HG03039 (cell line): ENCODE measurements around the gene EPHX1.
"Not testable (repeated sequence)": the region's sequence is repeated elsewhere in the genome, so short reads cannot be mapped to it uniquely, and the experiment has no call there.

Source experiments
- ATAC-seq: cut with Tn5 transposase; IDR thresholded peaks from one replicate; pipeline ENCODE4 v1.9.1; 2021; ENCODE audit warnings: mild to moderate bottlenecking, moderate library complexity; ENCODE audit not compliant: unreplicated experiment

Gene EPHX1

DNA sequence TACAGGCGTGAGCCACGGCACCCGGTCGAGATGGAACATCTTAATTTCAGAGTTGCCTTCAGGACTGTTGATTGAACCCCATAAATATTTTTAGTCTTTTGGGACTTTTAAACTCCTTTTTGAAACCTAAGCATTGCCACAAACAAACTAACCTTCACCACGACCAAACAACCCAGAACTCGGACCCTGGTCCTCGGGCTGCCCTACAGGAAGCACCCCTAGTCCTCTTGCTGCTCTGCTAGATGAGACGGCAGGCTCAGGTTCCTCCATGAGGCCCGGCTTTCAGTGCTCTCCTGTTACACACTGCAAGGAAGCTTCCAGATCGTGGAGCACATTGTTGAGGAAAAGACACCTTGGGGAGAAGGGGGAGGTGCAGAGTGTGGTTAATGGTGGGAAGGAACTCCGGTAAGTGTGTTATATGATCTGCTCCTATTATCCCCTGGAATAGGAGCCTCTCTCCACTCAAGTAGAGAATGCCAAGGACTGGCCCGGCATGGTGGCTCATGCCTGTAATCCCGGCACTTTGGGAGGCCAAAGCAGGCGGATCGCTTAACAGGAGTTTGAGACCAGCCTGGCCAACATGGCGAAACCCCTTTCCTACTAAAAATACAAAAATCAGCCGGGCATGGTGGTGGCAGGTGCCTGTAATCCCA, 5.7 kb downstream of the EPHX1 start:
- no peak for ATAC-seq

DNA sequence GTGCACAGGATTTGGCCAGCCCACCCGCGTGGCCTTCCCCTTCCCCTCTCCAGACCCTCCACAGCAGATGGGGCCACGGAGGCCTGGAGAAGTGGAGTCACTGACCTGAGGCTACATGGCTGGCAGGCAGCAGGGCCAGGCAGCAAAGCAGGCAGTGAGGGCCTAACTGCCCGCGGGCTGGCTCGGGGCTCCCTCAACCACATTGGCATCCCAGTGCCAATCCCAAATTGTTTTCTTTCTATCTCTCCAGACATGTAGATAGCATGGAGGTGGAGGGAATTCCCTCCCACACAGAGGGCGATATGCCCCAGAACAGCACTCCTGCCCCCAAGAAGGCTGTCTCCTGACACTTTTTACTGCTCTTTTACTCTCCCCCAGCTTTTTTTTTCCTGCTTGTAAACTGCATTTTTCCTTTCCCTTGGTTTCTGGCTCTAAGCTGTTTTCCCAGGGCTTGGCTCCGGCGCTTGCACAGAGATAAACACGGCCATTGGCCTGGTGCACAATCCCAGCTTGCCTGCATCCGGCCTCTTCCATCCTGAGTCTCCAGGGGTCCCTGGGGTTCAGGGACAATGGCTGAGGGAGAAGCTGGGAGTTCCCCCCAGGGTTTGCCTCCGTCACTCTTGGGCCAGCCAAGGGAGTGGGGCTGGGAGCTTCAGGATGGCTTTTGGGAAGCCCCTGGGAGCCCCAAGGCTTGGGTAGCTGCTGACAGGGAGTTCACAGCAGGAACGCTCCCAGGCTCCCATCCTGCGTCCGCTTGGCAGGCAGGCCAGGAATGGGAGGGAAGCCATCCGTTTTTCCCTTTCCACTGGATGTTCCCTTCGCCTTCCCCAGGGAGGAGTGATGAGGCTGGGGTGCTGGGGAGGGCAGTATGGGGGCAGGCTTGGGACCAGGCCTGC, 7.0 kb downstream of the EPHX1 start:
- ATAC-seq = no peak

DNA sequence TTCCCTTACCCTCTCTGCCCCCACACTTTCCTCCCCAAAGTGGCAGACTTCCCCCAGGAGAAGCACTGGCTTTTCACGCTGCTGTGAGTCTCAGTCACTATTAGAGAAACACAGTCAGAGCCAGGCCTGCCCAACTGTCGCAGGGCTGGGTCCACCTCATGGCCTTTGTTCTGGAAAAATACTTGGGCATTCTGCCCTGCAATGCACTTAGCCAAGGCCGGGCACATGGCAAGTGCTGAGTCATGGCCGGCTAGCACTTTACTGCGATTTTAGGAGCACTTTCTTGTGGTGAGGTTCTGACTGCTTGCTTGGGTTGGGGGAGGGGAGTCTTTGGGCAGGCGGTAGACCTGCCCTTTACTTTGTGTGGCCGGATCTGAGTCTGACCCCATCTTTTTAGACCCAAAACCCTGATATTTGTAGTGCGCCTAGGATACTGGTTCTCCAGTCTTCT, 7.7 kb downstream of the EPHX1 start:
- ATAC-seq = no peak

GRCh38 chr1:225818229-225818628, 8.3 kb downstream of the EPHX1 start:
- ATAC-seq = no peak

- no peak for ATAC-seq
Measured at GRCh38 chr1:225819346-225820192, 9.6 kb downstream of the EPHX1 start.

DNA sequence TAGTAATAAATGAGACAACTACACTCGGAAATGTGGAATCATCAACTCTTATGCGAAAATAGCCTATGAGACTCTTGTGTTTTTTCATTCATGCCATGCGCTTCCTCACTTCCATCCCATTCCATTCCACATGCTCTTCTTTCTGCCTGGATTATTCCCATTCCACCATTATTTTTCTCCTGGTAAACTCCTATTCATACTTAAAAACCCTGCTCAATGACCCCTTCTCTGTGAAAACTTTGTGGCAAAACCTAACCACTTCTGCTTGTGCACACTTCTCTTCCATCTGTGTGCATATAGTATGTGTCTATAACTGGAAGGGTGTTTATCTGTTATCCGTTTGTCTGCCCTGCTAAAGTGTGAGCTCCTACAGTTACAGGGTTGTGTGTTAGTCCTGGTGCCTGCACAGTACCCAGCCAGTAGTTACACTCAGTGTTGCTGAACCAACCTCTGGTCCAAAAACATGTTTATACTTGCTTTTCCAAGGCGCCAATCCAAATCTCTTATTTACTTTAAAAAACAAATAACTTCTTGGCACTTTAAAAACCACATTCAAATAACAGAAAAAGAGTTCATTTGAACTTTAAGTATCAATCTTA, 10.7 kb downstream of the EPHX1 start:
- ATAC-seq = no peak

- no peak for ATAC-seq
Measured at GRCh38 chr1:225822655-225823403, 12.9 kb downstream of the EPHX1 start.

- ATAC-seq = no peak
Measured at GRCh38 chr1:225823811-225824261, 13.9 kb downstream of the EPHX1 start.

GRCh38 chr1:225824533-225824941, 14.6 kb downstream of the EPHX1 start:
- ATAC-seq = no peak

GRCh38 chr1:225825078-225825477, 15.2 kb downstream of the EPHX1 start:
- no peak for ATAC-seq

GRCh38 chr1:225825607-225826007, 15.7 kb downstream of the EPHX1 start:
- ATAC-seq = no peak

- ATAC-seq = no peak
Measured at GRCh38 chr1:225827076-225827475, 17.2 kb downstream of the EPHX1 start.

DNA sequence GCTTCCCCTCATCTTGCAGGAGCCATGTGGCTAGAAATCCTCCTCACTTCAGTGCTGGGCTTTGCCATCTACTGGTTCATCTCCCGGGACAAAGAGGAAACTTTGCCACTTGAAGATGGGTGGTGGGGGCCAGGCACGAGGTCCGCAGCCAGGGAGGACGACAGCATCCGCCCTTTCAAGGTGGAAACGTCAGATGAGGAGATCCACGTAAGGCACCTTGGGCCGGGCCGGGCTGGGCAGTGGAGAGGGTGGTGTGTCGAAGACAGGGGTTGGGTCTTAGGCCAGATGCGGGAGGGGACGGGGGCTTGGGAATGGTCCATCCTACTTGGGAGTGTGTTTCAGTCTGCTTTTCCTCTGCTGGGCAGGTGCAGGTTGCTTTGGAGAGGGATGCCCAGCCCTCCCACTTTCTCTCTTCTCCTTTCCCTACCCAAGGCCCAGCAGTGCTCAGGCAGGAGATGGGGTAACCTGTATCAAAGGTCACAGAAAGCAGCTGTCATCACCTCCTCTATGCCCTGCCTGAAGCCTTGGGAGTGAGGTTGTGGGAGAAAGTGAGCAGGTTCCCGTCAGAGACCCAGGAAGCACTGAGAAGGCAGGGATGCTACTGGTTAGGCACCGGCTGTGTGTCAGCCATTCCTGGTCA, 18.9 kb downstream of the EPHX1 start:
- no peak for ATAC-seq

GRCh38 chr1:225830841-225831240, 20.9 kb downstream of the EPHX1 start:
- ATAC-seq = no peak

DNA sequence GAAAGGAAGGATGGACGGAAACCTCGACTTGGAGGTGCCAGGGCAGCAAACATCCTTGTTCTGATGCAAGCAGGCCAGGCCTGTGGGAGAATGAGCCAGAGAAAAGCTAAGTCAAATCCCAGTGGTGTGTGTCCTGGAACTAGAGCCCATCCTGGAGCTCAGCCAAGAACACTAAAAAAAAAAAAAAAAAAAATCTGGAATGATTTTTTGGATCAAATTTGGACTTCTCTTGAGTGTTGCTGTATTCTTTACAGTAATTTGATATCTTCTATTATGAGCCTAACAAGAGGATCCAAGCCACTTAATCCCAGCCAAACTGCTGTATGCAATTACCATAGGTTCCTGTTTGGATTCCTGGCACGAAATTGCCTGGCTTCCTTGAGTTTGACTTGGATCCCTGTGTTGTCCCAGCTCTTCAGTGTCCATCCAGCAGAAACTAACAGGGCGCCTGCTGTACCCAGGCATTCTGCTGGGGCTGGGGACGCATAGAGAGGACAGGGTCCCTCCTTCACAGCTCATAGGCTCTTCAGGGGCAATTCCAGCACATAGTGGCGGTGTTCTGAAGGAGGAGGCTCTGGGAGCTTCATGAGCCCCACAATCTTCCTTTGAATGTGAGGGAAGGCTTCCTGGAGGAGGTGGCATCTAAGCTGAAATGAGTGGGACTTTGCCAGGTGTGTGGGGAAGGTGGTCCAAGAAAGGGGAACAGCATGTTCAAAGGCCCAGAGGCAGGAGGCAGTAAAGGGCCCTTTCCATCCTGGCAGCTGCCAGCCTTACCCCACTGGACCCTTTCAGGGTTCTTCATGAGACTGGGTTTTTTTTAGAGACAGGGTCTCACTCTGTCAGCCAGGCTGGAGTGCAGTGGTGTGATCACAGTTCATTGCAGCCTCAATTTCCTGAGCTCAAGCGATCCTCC, 24.7 kb downstream of the EPHX1 start:
- ATAC-seq = no peak

GRCh38 chr1:225835856-225836255, 25.9 kb downstream of the EPHX1 start:
- no peak for ATAC-seq

DNA sequence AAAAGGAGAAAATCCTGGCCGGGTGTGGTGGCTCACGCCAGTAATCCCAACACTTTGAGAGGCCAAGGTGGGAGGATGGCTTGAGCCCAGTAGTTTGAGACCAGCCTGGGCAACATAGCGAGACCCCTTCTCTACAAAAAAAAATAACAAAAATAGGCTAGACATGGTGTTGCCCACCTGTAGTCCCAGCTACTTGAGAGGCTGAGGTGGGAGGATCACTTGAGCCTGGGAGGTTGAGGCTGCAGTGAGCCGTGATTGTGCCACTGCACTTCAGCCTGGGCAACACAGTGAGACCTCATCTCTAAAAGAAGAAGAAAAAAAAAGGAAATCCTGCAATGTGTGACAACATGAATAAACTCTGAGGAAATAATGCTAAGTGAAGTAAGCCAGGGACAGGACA, 26.4 kb downstream of the EPHX1 start:
- not testable (repeated sequence) for ATAC-seq

GRCh38 chr1:225838793-225839192, 28.9 kb downstream of the EPHX1 start:
- ATAC-seq = no peak

DNA sequence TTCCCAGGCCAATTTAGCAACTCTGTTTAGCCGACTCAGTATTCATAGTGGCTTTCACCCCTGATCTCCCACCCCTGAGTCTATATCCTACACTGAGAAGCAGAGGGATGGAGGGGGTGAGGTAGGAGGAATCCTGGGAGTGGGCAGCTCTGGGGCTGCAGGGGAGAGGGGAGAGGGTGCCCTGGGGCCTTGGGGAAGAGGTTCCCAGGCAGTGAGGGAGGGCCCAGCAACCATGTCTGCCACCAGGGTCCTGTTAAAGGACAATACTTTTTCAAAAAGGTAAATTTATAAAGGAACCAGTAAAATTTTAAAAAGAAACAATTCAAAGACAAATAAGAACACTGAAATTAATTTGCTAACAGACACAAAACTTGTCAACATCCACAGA, 30.3 kb downstream of the EPHX1 start:
- ATAC-seq = no peak
